SK-N-SH (cell line): ENCODE results near the gene CXCR5. TPM values are rescaled to one million over a fixed set of nuclear protein-coding genes. Genes with fewer than 3 reads are reported as not detected.

Experiments used
- CTCF ChIA-PET: fragments of 300-600, 350-600 bp; formaldehyde crosslinking; extraction: SDS; loops from one replicate; lab custom pipeline; 2021; lab: Yijun Ruan, JAX
- POLR2A ChIA-PET: fragments of 350-600 bp; sonication (Branson Sonifier 250); formaldehyde crosslinking; extraction: SDS; loops from one replicate; lab custom pipeline; 2020; ENCODE audit warnings: antibody characterized with exemption, inconsistent platforms; lab: Yijun Ruan, JAX
- DNase-seq: peaks from one replicate; pipeline ENCODE4 v3.0.0; 2012
- H2AFZ ChIP-seq: fragments of 200-600 bp; sonication (generic); 2 replicates; pipeline ENCODE4 v1.8.1; 2016; ENCODE audit warnings: antibody characterized with exemption, mild to moderate bottlenecking, low read depth
- H3F3A ChIP-seq: fragments of 200-600 bp; sonication (generic); replicated peaks from 2 replicates; pipeline ENCODE3; 2016; ENCODE audit warnings: antibody characterized with exemption, mild to moderate bottlenecking; ENCODE audit not compliant: insufficient read depth
- H3K27ac ChIP-seq, 2 experiments: fragments of 200-500 bp in 1 of 2; fragments of 200-600 bp in 1 of 2; sonication (Bioruptor generic) in 1 of 2; sonication (generic), shearing (Covaris generic) in 1 of 2; 2 replicates each; pipeline versions ENCODE4 v1.5.1 to v1.6.1; 2014 to 2016; ENCODE audit warnings: low read depth in 2 of 2, inconsistent platforms in 1 of 2, low read length in 1 of 2, mild to moderate bottlenecking in 1 of 2, mixed read lengths in 1 of 2
- H3K27me3 ChIP-seq: fragments of 200-600 bp; sonication (generic), shearing (Covaris generic); 2 replicates; pipeline ENCODE4 v1.6.1; 2016; ENCODE audit warnings: mixed run types; ENCODE audit not compliant: insufficient read depth
- H3K36me3 ChIP-seq, 2 experiments: fragments of 200-500 bp in 1 of 2; fragments of 200-600 bp in 1 of 2; sonication (Bioruptor generic) in 1 of 2; sonication (generic) in 1 of 2; replicated peaks in 1 of 2; 2 replicates each; pipeline versions ENCODE3 to v1.5.1; 2014 to 2016; ENCODE audit warnings: low read length in 1 of 2, mild to moderate bottlenecking in 1 of 2; ENCODE audit not compliant: insufficient read depth in 2 of 2, control insufficient read depth in 1 of 2
- H3K4me1 ChIP-seq, 2 experiments: fragments of 200-500 bp in 1 of 2; fragments of 200-600 bp in 1 of 2; sonication (Bioruptor generic) in 1 of 2; sonication (generic), shearing (Covaris generic) in 1 of 2; 2 replicates each; pipeline versions ENCODE4 v1.5.1 to v1.6.1; 2014 to 2016; ENCODE audit warnings: low read depth in 1 of 2, low read length in 1 of 2, mixed run types in 1 of 2; ENCODE audit not compliant: insufficient read depth in 2 of 2, control insufficient read depth in 1 of 2
- H3K4me2 ChIP-seq: fragments of 200-600 bp; sonication (generic), shearing (Covaris generic); 2 replicates; pipeline ENCODE4 v1.6.1; 2017; ENCODE audit warnings: mixed run types
- H3K4me3 ChIP-seq, 2 experiments: fragments of 200-500 bp in 1 of 2; fragments of 200-600 bp in 1 of 2; sonication (Bioruptor generic) in 1 of 2; sonication (generic), shearing (Covaris generic) in 1 of 2; 2 replicates each; pipeline versions ENCODE4 v1.5.1 to v1.8.1; 2014 to 2016; ENCODE audit warnings: low read depth in 2 of 2, inconsistent platforms in 1 of 2, low read length in 1 of 2, mild to moderate bottlenecking in 1 of 2, mixed read lengths in 1 of 2, moderate library complexity in 1 of 2
- H3K79me2 ChIP-seq: fragments of 200-600 bp; sonication (generic); 2 replicates; pipeline ENCODE4 v1.8.1; 2017; ENCODE audit warnings: mild to moderate bottlenecking; ENCODE audit not compliant: insufficient read depth
- H3K9ac ChIP-seq: fragments of 200-600 bp; sonication (generic); 2 replicates; pipeline ENCODE4 v1.6.1; 2017; ENCODE audit warnings: mixed run types
- H3K9me2 ChIP-seq: fragments of 200-600 bp; sonication (generic); 2 replicates; pipeline ENCODE4 v1.6.1; 2017; ENCODE audit warnings: mixed run types
- H3K9me3 ChIP-seq: fragments of 200-600 bp; sonication (generic); 2 replicates; pipeline ENCODE4 v1.6.1; 2017; ENCODE audit warnings: mixed run types, mild to moderate bottlenecking, moderate library complexity
- H4K20me1 ChIP-seq: fragments of 200-600 bp; sonication (generic); 2 replicates; pipeline ENCODE4 v1.6.1; 2017; ENCODE audit warnings: mild to moderate bottlenecking, mixed run types; ENCODE audit not compliant: insufficient read depth
- EP300 ChIP-seq, 2 experiments: IDR thresholded peaks; 2 replicates each; pipeline versions ENCODE4 v1.4.0 to v1.6.1; 2012; ENCODE audit warnings: borderline replicate concordance in 1 of 2, low read depth in 1 of 2, low read length in 1 of 2
- EZH2phosphoT487 ChIP-seq: fragments of 200-600 bp; sonication (generic); IDR thresholded peaks from 2 replicates; pipeline ENCODE4 v1.6.1; 2017; ENCODE audit warnings: low read depth, mixed run types, mild to moderate bottlenecking, antibody characterized with exemption, moderate library complexity, borderline replicate concordance
- FOSL2 ChIP-seq: IDR thresholded peaks from 2 replicates; pipeline ENCODE4 v1.4.0; 2012; ENCODE audit warnings: low read depth, mild to moderate bottlenecking, moderate library complexity, borderline replicate concordance
- FOXM1 ChIP-seq: IDR thresholded peaks from 2 replicates; pipeline ENCODE4 v1.4.0; 2012; ENCODE audit warnings: low read depth, mild to moderate bottlenecking
- GATA2 ChIP-seq: sonication (generic); formaldehyde crosslinking; IDR thresholded peaks from 2 replicates; pipeline ENCODE4 v1.5.0; 2020; ENCODE audit warnings: mild to moderate bottlenecking, missing genetic modification reagents
- IRF3 ChIP-seq: fragments of 150-350 bp; IDR thresholded peaks from 2 replicates; pipeline ENCODE4 v1.6.1; 2016; ENCODE audit warnings: mild to moderate bottlenecking, low read depth, low read length
- JUND ChIP-seq: IDR thresholded peaks from 2 replicates; pipeline ENCODE4 v1.4.0; 2012
- MXI1 ChIP-seq: IDR thresholded peaks from 2 replicates; pipeline ENCODE4 v1.6.1; 2012; ENCODE audit warnings: mild to moderate bottlenecking, low read depth, low read length, improper control_type of control experiment
- POLR2AphosphoS5 ChIP-seq: IDR thresholded peaks from 2 replicates; pipeline ENCODE4 v1.6.1; 2012; ENCODE audit warnings: low read depth, low read length
- RAD21 ChIP-seq: IDR thresholded peaks from 2 replicates; pipeline ENCODE4 v1.6.1; 2012; ENCODE audit warnings: mild to moderate bottlenecking, low read length
- RCOR1 ChIP-seq: fragments of 150-350 bp; IDR thresholded peaks from 2 replicates; pipeline ENCODE4 v1.6.1; 2017; ENCODE audit warnings: antibody characterized with exemption, low read length
- RFX5 ChIP-seq: IDR thresholded peaks from 2 replicates; pipeline ENCODE4 v1.6.1; 2012; ENCODE audit warnings: mild to moderate bottlenecking, improper control_type of control experiment, low read length
- RXRA ChIP-seq: IDR thresholded peaks from 2 replicates; pipeline ENCODE4 v1.4.0; 2012; ENCODE audit warnings: low read depth, mild to moderate bottlenecking, borderline replicate concordance
- SIN3A ChIP-seq: IDR thresholded peaks from 2 replicates; pipeline ENCODE4 v1.6.1; 2012; ENCODE audit warnings: low read depth, mild to moderate bottlenecking, low read length, moderate library complexity, borderline replicate concordance
- SMC3 ChIP-seq: IDR thresholded peaks from 2 replicates; pipeline ENCODE4 v1.6.1; 2012; ENCODE audit warnings: low read depth, low read length, improper control_type of control experiment
- TAF1 ChIP-seq: IDR thresholded peaks from 2 replicates; pipeline ENCODE4 v1.6.1; 2012; ENCODE audit warnings: low read depth, mild to moderate bottlenecking, low read length, moderate library complexity, borderline replicate concordance
- TCF12 ChIP-seq: IDR thresholded peaks from 2 replicates; pipeline ENCODE4 v1.4.0; 2012
- YY1 ChIP-seq: IDR thresholded peaks from 2 replicates; pipeline ENCODE4 v1.4.0; 2012; ENCODE audit warnings: low read depth, mild to moderate bottlenecking
- ZBTB33 ChIP-seq: IDR thresholded peaks from 2 replicates; pipeline ENCODE4 v1.4.0; 2012; ENCODE audit warnings: low read depth, borderline replicate concordance
- WGBS: methylation state at CpG from one replicate; pipeline ENCODE4 v1.1.6; 2017; ENCODE audit warnings: low lambda C conversion rate; 5-methylcytosine and 5-hydroxymethylcytosine counted together
- polyA plus RNA-seq, 3 experiments: library from polyadenylated mRNA; depleted of rRNA; stranded (reverse); fragments of >200 nt; gene quantifications; 2 replicates each; pipeline ENCODE4 v1.2.3, GENCODE V29; 2012
- TF ChIP-seq, protein P1 (sequence below): IDR thresholded peaks from 2 replicates; pipeline ENCODE4; 2012
- TF ChIP-seq, protein P2 (sequence below): IDR thresholded peaks from 2 replicates; pipeline ENCODE4 v1.6.1; 2012; ENCODE audit warnings: mild to moderate bottlenecking, low read depth, low read length, moderate library complexity
- TF ChIP-seq, protein P3 (sequence below): IDR thresholded peaks from 2 replicates; pipeline ENCODE4 v1.4.0; 2012; ENCODE audit warnings: low read depth
- TF ChIP-seq, protein P4 (sequence below): fragments of 150-350 bp; IDR thresholded peaks from 2 replicates; pipeline ENCODE4 v1.6.1; 2017; ENCODE audit warnings: antibody characterized with exemption, low read length, low read depth, borderline replicate concordance

Gene CXCR5
- polyA plus RNA-seq, 1 of the 3 experiments (the other 2 are of a cell fraction): 0.02 TPM

GRCh38 chr11:118921929-118922744, 38.4 kb downstream of the CXCR5 start:
- no peaks in the 10 kb centered on the region for H3K36me3 ChIP-seq
- H4K20me1 ChIP-seq: peaks cover 51% of the 10 kb centered on the region
- DNase-seq: peak; percentile 80
- no peaks in the 10 kb centered on the region for H3K27me3 ChIP-seq
- peaks cover 48% of the 10 kb centered on the region for H3F3A ChIP-seq
- H3K4me3 ChIP-seq: peak overlapping the region; percentile 95
- H3K27ac ChIP-seq: peak overlapping the region; percentile 68 to 95
- H3K4me2 ChIP-seq: peak overlapping the region; percentile 89
- ChIA-PET POLR2A (interaction anchor here (5.0 kb wide), 1 partner anchor 13 kb away, joined by 37 read pairs; no protein-coding TSS in a partner anchor), CTCF (interaction anchor here (0.6 to 0.8 kb wide), 5 partner anchors 10 to 243 kb away, joined by 3 to 4 read pairs (median 3); partner anchors contain the start of gene DDX6)
- 31% methylated on average over 13 of the region's 20 CpGs for WGBS
- peak overlapping the region; percentile 94 for H3K9ac ChIP-seq
- no peak overlapping the region for H2AFZ ChIP-seq
- peaks cover 90% of the 10 kb centered on the region for H3K79me2 ChIP-seq
- H3K9me3 ChIP-seq: no peaks in the 10 kb centered on the region
- H3K9me2 ChIP-seq: no peaks in the 10 kb centered on the region
- peaks cover 45 to 73% of the 10 kb centered on the region in 2 experiments; a peak in 3 of 4 replicates for H3K4me1 ChIP-seq
- TF ChIP-seq FOSL2: no peak
- no peak for TF ChIP-seq GATA2 (CRISPR knock-in tag)
- no peak for TF ChIP-seq YY1
- TF ChIP-seq, protein P1, sequence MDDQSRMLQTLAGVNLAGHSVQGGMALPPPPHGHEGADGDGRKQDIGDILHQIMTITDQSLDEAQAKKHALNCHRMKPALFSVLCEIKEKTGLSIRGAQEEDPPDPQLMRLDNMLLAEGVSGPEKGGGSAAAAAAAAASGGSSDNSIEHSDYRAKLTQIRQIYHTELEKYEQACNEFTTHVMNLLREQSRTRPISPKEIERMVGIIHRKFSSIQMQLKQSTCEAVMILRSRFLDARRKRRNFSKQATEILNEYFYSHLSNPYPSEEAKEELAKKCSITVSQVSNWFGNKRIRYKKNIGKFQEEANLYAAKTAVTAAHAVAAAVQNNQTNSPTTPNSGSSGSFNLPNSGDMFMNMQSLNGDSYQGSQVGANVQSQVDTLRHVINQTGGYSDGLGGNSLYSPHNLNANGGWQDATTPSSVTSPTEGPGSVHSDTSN: peak; percentile 47
- TF ChIP-seq SMC3: no peak
- peak; percentile 61; the same call in 1 of the 2 replicates for TF ChIP-seq TCF12
- no peak for TF ChIP-seq RFX5
- TF ChIP-seq EZH2phosphoT487: no peak
- no peak for TF ChIP-seq JUND
- no peak for TF ChIP-seq POLR2AphosphoS5
- no peak for TF ChIP-seq RCOR1
- peak; percentile 81; the same call in 1 of the 2 replicates for TF ChIP-seq SIN3A
- TF ChIP-seq RAD21: peak; percentile 31; the same call in 1 of the 2 replicates
- no peak for TF ChIP-seq FOXM1
- TF ChIP-seq, protein P2, sequence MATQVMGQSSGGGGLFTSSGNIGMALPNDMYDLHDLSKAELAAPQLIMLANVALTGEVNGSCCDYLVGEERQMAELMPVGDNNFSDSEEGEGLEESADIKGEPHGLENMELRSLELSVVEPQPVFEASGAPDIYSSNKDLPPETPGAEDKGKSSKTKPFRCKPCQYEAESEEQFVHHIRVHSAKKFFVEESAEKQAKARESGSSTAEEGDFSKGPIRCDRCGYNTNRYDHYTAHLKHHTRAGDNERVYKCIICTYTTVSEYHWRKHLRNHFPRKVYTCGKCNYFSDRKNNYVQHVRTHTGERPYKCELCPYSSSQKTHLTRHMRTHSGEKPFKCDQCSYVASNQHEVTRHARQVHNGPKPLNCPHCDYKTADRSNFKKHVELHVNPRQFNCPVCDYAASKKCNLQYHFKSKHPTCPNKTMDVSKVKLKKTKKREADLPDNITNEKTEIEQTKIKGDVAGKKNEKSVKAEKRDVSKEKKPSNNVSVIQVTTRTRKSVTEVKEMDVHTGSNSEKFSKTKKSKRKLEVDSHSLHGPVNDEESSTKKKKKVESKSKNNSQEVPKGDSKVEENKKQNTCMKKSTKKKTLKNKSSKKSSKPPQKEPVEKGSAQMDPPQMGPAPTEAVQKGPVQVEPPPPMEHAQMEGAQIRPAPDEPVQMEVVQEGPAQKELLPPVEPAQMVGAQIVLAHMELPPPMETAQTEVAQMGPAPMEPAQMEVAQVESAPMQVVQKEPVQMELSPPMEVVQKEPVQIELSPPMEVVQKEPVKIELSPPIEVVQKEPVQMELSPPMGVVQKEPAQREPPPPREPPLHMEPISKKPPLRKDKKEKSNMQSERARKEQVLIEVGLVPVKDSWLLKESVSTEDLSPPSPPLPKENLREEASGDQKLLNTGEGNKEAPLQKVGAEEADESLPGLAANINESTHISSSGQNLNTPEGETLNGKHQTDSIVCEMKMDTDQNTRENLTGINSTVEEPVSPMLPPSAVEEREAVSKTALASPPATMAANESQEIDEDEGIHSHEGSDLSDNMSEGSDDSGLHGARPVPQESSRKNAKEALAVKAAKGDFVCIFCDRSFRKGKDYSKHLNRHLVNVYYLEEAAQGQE: no peak
- TF ChIP-seq, protein P3, sequence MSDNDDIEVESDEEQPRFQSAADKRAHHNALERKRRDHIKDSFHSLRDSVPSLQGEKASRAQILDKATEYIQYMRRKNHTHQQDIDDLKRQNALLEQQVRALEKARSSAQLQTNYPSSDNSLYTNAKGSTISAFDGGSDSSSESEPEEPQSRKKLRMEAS: no peak; the same call in 1 of the 2 replicates
- no peak for TF ChIP-seq ZBTB33
- no peak for TF ChIP-seq IRF3
- peak; percentile 68 for TF ChIP-seq RXRA
- TF ChIP-seq, protein P4, sequence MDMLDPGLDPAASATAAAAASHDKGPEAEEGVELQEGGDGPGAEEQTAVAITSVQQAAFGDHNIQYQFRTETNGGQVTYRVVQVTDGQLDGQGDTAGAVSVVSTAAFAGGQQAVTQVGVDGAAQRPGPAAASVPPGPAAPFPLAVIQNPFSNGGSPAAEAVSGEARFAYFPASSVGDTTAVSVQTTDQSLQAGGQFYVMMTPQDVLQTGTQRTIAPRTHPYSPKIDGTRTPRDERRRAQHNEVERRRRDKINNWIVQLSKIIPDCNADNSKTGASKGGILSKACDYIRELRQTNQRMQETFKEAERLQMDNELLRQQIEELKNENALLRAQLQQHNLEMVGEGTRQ: no peak
- 0 out of 2 replicates have a peak, but pooled peaks have one; percentile 13 for TF ChIP-seq TAF1
- TF ChIP-seq MXI1: peak; percentile 56; the same call in 1 of the 2 replicates
- peak in 1 of 2 experiments; percentile 28; a peak in 1 of 4 replicates for TF ChIP-seq EP300 (IDR thresholded peaks at IDR 0.05; ENCODE audit: borderline replicate concordance in 1 of 2, low read depth in 1 of 2, low read length in 1 of 2)
